Head of caudate nucleus (tissue), 42 donors: ENCODE measurements around the gene ZNF296.
"Not testable (repeated sequence)": the region's sequence is repeated elsewhere in the genome, so short reads cannot be mapped to it uniquely, and the experiment has no call there.

Experiments
- DNase-seq, 42 donors: peaks; one replicate each; pipeline versions ENCODE4 v3.0.0 to v3.0.0-alpha.2; 2020 to 2021; ENCODE audit warnings: mixed read lengths in 7 of 42
- intact Hi-C: fragments of 100-400 bp; cut with DNase I; formaldehyde crosslinking; loops from one replicate; pipeline ENCODE4 v1.15.0; 2022

Gene ZNF296

DNA sequence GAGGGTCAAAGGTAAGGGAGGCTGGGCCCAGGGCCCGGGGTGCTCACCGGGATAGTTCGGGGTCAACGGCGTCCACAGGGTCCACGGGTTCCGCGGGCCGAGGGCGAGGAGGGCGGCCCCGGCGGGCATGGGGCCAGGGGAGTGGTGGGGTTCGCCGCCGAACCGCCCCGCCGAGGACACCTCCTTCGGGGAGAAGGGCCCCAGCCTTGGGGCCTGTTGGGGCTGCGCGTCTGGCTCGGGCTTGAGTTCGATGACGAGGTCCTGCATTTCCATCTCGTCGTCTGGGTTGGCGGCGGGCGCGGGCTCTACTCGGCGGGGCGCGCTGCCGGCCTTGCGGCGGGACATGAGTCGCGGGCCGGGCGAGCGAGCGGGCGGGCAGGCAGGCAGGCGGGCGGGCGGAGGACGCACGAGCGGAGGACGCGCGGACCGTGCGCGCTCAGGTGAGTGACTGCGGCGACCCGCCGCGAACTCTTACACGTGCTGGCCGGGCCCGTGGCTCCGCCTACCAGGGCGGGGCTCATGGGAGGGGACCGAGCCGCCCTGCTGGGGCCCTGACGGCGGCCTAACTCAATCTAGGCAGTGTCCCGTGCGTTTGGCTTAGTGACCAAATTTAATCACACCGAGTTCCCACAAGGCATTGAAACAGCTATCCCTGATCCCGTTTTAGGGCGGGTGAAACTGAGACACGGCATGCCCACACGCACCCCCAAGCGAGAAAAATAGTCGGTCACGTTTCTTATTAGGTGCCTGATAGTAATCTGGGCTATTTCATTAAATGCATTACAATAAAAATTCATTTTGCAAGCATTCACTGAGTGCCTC is at the start of gene ZNF296:
Gene ZNF296 (minus strand): TSS at position 450 of the 822 bp plus-strand sequence. CDS start 105 bp downstream, at position 345.
- intact Hi-C loops = no loop called here
- peak in 35 of 42 donors; percentile 12 to 71 (median 47) for DNase-seq

DNA sequence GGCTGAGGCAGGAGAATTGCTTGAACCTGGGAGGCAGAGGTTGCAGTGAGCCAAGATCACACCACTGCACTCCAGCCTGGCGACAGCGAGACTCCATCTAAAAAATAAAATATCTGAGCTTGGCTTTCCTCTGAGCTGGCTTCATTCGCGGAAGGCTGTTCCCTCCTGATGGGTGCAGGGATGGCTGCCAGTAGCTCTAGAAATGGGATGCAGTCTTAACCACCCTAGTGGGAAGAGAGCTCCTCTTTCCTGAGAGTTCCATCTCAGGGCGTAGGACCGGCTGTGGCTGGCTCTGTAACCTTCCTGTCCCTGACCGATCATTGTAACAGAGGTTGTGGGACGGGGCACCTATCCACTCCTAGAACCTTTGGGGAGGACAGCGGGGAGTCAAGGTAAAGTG is 49.1 kb upstream of the ZNF296 start:
- intact Hi-C loops = no loop called here
- no peak for DNase-seq

DNA sequence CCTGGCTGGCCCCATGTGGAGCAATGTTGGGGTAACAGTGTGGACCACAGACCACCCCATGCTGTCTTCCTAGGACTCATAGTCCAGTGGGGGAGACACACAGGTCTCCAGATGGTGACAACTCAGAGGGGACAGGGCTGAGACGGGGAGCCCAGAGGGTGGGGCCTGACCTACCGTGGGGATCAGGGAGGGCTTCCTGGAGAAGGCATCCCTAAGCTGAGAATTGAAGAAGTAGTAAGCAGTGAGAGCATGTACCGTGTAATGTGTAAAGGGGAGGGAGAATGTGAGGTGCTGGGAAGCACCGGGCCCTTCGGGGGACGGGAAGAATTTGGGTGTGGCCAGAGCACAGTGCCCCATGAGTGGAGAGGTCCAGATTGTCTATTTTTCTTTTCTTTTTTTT is 47.7 kb upstream of the ZNF296 start:
- DNase-seq = no peak
- intact Hi-C loops = no loop called here

DNA sequence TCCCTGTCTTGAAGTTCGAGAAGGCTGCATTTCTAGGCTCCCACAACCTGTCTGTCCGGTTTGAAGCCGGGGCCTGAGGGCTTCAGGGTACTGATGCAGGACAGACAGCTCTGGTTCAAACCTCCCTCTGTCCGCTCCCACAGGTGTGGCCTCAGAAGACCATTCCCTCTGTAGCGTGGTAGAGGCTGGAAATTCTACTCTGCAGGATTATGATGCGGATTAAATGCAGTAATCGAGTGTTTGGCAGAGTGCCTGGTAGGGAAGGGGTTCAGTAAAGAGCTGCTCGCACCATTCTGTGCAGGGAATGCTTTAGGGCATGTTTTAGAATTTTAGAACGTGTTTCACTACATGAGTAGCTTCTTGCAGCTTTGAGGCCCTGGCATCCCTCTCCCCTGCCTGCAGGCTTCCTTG is 47.2 kb upstream of the ZNF296 start:
- intact Hi-C loops = no loop called here
- DNase-seq = no peak

DNA sequence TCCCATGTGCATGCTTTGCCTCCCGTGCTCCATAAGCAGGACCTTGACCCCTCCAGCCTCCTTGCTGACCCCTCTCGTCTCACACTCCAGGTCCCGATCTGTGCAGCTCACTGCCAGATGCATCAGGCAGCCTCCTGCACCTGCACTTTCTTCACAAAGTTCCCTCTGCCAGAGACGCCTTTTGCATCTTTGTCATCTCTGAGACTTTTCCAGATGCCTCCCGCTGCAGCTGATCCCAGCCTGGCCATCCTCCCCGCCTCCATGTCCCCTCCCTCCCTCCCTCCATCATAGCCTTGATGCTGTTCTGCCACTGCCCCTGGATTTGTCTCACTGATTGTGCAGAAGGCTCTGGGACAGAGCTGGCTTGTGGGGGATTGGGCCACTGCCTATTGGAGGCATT is 46.6 kb upstream of the ZNF296 start:
- intact Hi-C loops = no loop called here
- no peak for DNase-seq

DNA sequence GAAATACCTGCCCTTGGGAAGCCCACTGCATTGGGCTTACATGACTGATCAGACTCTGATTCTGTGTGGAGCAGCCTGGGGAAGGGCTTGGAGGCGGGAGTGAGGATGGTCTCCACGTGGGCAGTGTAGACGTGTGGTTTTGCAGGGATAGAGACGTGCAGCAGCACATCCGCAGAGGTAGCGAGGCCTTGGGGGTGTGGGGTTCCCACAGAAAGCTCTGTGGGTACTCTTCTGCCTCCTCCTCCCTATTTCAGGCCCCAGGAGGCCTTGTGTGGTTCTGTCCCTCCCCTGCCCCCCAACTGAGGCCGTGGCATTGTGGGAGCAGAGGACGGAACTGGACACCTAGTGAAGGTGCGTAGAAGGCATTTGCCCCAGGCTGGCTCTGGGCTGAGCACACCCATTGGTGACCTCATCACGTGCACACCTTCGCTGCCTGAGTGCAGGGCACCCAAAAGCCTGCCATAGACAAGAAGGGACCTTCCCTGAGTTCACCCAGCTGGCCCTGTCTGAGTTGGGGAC is 45.6 kb upstream of the ZNF296 start:
- intact Hi-C loops = no loop called here
- no peak for DNase-seq

DNA sequence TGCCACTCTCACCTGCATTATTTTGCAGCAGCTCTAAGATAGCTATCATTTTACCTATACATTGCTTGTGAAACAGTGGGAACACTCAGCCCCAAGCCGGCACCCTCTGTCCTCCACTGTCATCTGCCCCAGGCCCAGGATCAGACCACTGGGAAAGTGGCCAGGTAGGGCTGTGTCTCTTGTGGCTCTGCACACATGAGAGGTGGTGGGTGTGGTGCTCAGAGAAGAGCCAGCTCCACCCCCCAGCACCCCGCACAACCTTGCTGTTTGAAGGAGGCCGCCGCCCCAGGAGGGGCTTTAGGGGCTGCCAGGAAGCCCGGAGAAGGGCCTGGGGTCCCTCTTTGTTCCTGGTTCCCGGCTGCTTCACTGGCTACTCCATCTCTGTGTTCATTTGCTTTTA is 43.3 kb upstream of the ZNF296 start:
- DNase-seq = no peak
- intact Hi-C loops = no loop called here

DNA sequence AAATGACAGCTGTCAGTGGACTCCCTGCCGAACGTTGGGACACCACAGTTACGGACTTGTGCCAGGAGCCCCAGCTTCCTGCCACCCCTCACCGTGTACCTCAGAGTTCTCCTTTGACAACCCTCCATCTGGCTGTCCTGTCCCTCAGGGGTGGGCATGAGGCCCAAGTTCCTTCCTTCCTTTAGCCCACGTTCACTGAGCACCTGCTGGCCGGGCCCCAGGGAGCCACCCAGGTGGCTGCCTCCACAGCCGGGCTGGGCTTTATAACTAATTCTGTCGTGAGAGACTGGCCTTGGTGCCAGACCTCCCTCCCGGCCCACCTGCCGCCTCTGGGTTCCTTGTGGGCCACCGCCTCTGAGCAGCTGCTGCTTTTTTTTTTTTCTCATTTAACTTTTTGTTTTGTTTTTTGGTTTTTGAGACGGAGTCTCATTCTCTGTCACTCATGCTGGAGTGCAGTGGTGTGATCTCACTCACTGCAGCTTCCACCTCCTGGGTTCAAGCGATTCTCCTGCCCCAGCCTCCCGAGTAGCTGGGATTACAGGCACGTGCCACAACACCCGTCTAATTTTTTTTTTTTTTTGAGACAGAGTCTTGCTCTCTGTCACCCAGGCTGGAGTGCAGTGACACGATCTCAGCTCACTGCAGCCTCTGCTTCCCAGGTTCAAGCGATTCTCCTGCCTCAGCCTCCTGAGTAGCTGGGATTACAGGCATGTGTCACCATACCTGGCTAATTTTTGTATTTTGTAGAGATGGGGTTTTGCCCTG is 42.5 kb upstream of the ZNF296 start:
- intact Hi-C loops = not testable (repeated sequence)

DNA sequence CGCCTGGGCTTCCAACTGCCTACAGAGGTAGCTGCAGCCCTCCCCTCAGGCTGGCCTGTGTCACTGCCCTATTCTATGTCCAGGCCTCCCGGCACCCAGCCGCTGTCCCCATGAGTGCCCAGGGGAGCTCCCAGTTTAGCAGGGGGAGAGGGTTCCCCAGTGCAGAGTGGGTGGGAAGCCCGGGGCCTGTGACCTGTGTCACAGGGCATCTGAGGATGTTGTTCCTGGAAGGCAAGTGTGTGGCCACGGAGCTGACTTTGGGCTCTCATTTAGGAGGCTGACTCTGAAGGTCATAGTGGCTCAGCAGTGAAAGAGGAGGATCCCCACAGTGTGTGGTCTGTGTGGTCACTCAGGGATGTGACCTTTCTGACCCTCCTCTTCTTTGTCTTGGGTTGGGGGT is 41.8 kb upstream of the ZNF296 start:
- intact Hi-C loops = no loop called here
- no peak for DNase-seq

More for the DNA sequence above, 42.5 kb upstream of the ZNF296 start:
- DNase-seq = not testable (repeated sequence)

DNA sequence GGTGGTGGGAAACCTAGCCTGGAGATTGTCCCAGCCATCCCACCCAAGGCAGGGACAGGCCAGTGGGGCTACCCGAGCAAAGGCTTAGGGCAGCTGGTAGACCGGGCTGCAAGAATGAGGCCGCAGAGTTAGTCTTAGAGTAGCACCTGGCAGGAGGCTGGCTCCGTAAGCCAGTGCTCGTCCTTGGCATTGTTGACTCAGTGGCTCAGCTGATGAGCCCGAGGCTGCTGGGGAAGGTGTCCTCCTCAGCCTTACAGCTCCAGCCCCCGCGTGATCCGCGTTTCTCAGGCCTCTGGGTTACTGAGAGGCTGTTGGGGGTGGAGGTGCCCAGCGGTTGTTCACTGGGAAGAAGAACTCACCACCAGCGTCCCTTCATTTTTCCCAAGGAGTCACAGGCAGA is 41.4 kb upstream of the ZNF296 start:
- intact Hi-C loops = no loop called here
- no peak for DNase-seq

DNA sequence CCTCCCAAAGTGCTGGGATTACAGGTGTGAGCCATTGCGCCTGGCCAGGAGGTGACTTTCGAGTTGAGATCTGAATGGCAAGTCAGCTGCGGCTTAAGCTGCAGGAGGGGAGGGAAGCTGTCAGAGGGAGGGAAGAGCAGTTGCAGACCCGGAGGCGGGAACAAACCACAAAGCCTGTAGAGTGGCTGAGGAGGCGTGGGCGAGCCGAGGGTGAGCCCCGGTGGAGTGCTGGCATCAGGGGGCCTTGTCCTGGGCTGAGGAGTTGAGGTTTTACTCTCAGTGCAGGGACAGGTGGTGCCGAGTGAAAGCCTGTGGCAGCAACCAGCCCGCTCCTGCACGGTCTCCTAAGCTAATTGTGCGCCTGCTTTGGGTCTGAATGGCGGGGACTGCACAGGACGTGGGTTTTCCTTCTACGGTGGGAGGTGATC is 40.9 kb upstream of the ZNF296 start:
- intact Hi-C loops = no loop called here
- peak in 6 of 42 donors; percentile 20 to 45 (median 23) for DNase-seq

DNA sequence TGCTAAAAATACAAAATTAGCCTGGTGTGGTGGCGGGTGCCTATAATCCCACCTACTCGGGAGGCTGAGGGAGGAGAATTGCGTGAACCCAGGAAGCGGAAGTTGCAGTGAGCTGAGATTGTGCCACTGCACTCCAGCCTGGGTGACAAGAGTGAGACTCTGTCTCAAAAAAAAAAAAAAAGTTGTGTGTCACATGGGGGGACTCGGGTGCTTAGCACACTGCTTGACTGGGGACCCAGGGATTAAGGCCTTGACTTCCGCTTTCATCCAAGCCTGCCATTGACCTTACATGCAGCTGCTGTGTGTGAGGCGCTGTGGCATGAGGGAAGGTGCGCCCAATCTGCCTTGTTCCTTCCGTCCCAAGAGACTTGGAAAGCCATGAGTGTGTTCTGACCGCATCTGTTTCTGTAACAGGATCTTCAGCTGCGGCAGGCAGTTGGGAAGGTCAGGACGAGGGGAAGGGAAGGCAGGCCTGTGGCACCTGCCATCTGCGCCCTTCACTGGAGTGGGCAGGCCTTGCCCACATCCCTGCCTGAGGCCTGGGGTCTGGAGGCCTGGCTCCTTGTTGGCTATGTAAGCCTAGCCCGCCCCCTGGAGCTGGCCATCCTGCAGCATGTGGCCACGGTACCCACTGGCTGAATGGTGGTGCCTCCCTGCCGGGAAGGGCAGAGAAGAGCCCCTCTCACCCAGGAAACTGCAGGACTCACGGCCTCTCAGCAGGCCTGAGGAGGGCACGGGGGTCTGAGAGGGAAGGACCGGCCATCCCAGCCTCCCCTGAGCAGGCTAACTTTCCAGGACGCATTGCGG is 39.7 kb upstream of the ZNF296 start:
- DNase-seq = no peak
- intact Hi-C loops = no loop called here

DNA sequence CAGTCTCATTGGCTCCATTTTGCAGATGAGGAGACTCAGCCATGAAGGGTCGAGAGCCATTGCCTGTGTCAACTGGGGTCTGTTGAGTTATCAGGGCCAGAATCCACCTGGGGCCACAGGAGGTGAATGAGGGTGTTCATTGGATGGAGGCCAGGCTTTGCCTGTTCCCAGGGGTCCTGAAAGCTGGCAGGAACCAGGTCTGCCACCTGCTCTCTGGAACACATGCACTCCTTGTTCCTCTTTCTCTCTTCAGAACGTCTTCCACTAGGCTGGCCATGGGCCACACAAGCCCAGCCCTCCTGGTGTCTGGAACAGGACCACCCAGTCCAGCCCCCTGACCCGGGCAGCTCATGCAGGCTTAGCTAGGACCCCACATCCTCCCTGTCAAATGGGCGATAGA is 37.8 kb upstream of the ZNF296 start:
- intact Hi-C loops = no loop called here
- no peak for DNase-seq

DNA sequence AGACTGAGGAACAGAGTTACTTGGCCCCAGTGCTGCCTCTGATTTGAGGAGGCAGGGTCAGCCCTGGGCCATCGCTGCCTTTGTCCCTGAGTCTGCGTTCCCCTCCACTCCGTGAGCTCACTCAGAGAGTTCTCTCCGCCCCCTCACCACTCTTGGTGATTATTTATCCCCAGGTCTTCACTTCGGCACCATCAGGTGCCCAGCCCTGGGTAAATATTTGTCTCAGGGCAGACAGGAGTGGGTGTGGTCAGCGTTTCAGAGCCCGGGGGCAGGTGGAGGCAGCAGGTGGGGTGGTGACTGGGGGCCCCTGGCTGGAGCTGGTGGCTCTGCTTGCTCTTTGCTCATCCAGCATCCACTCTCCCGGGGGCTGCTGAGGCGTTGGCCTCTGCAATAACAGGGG is 37.4 kb upstream of the ZNF296 start:
- DNase-seq = no peak
- intact Hi-C loops = no loop called here

DNA sequence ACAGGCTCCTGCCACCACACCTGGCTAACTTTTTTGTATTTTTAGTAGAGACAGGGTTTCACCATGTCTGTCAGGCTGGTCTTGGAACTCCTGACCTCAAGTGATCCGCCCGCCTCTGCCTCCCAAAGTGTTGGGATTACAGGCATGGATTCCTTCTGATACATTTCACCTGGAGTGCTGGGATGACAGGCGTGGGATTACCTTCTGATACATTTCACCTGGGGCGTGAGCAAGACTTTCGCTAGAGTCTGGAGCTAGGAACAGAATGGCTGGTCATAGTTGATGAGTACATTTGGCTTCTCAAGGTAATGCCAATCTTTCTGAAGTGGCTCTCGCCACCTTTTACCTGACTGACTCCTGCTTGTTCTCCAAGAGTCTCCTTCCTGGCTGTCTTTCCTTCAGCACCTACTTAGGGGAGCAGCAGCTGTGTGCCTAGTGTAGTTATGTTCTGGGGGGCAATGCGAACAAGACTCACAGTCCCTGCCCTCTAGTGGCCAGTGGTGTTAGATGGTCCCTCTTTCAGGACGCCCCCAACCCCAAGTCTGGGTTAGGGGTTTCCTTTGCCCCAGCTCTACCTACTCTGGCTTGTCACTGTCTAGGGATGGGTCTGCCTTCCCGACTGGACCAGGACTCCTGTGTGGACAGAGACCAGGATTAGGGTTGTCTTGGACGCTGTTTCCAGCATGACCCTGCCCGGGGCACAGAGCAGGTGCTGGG is 36.0 kb upstream of the ZNF296 start:
- DNase-seq = peak in 3 of 42 donors; percentile 23 to 49 (median 36)
- intact Hi-C loops = no loop called here

DNA sequence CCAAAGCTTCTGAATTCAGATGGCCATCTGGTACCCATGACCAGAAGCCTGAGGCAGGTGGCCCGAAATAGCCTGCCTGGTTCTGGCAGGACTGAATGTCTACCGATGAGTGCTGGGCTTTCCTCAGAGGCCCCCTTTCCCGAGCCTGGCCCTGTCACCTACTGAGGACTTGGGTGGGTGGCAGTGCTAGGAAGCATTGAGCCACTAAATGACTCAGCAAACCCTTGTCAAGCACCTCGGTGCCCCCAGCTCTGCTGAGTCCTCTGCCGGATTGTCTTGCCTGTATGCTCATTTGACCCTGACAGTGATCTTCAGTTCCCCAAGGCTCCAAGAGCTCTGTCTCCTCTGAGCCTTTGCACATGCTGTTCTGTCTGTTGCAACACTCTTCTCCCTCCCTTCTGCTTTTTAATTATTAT is 34.6 kb upstream of the ZNF296 start:
- DNase-seq = no peak
- intact Hi-C loops = no loop called here

DNA sequence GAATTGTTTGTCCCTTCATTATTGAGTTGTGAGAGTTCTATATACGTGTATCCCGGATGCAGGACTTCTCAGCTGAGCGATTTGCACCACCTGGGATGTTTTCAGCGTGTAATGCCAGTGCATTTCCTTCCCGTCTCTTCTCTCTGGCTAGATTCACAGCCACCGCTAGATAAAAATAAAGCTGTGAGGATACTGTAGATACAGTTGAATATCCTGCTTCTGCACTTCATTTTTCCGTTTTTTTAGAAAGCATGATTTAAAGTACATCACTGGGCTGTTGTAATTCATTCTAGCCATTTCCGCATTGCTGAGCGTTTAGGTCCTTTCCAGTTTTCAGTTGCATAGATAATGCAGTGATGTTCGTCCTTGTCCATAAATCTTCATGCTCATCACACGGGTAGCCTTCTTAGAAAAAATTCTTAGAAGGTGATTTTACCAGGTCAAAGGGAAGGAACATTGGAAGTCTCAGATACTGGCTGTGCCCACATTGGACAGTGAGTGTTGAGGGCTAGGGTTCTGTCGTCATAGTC is 31.4 kb upstream of the ZNF296 start:
- intact Hi-C loops = no loop called here
- no peak for DNase-seq

DNA sequence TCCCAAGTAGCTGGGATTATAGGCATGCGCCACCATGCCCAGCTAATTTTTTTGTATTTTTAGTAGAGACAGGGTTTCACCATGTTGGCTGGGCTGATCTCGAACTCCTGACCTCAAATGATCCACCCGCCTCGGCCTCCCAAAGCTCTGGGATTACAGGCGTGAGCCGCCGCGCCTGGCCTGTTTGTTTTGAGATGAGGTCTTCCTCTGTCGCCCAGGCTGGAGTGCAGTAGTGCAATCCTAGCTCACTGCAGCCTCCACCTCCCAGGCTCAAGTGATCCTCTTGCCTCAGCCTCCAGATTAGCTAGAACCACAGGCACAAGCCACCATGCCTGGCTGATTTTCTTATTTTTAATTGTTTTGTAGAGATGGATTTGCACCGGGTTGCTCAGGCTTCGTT is 30.1 kb upstream of the ZNF296 start:
- intact Hi-C loops, DNase-seq: not testable (repeated sequence)
